GM12891 (cell line): ENCODE results near the gene SLC44A1.

ENCODE experiments used
- PAX5 ChIP-seq: IDR thresholded peaks from 2 replicates; pipeline ENCODE4 v1.6.1; 2011; ENCODE audit warnings: low read length, moderate library complexity, mild to moderate bottlenecking; ENCODE audit not compliant: insufficient read depth, severe bottlenecking
- POLR2A ChIP-seq: IDR thresholded peaks from 2 replicates; pipeline ENCODE4 v1.6.1; 2011; ENCODE audit warnings: low read depth, low read length, control low read depth
- POLR2AphosphoS5 ChIP-seq: IDR thresholded peaks from 2 replicates; pipeline ENCODE4 v1.6.1; 2011; ENCODE audit warnings: low read depth, low read length, control low read depth

- no peak for TF ChIP-seq POLR2A
- TF ChIP-seq POLR2AphosphoS5: no peak
- no peak for TF ChIP-seq PAX5
These were observed 204.6 kb downstream of the SLC44A1 start for GRCh38 chr9:105449081-105449480.
